Heart right ventricle (tissue), 16 donors: Measurements from ENCODE around the gene SNTB2. TPM values are rescaled to one million over a fixed set of nuclear protein-coding genes. Genes with fewer than 3 reads are reported as not detected.

Source experiments
- ATAC-seq, 8 donors: fragments of 200-7000 bp; cut with Tn5 transposase; one replicate each; pipeline ENCODE4 v1.9.1; 2020; ENCODE audit warnings: mild to moderate bottlenecking in 8 of 8, moderate library complexity in 8 of 8, moderate number of reproducible peaks in 1 of 8
- DNase-seq, 2 donors: peaks; one replicate each; pipeline ENCODE4 v3.0.0-alpha.2; 2020
- H3K27ac ChIP-seq, 10 donors: fragments of 200-600 bp; sonication (generic) in 2 of 10; one replicate each; pipeline versions ENCODE4 v1.5.0 to v1.8.0; 2020 to 2022; ENCODE audit warnings: mild to moderate bottlenecking in 3 of 10
- H3K27me3 ChIP-seq, 7 donors: fragments of 200-600 bp; one replicate each; pipeline ENCODE4 v1.8.0; 2021 to 2022; ENCODE audit warnings: mild to moderate bottlenecking in 2 of 7
- H3K36me3 ChIP-seq, 9 donors: fragments of 200-600 bp; sonication (generic) in 1 of 9; one replicate each; pipeline versions ENCODE4 v1.5.0 to v1.8.0; 2020 to 2022; ENCODE audit warnings: mild to moderate bottlenecking in 2 of 9
- H3K4me1 ChIP-seq, 9 donors: fragments of 200-600 bp; sonication (generic) in 1 of 9; one replicate each; pipeline versions ENCODE4 v1.5.0 to v1.8.0; 2020 to 2022; ENCODE audit warnings: mild to moderate bottlenecking in 4 of 9
- H3K4me3 ChIP-seq, 10 donors: fragments of 200-600 bp; sonication (generic) in 2 of 10; one replicate each; pipeline versions ENCODE4 v1.5.0 to v1.8.0; 2020 to 2022; ENCODE audit warnings: mild to moderate bottlenecking in 7 of 10, moderate library complexity in 2 of 10
- H3K9me3 ChIP-seq, 11 donors: fragments of 200-600 bp in 10 of 11; sonication (generic) in 2 of 11; one replicate each; pipeline versions ENCODE4 v1.5.0 to v1.8.0; 2013 to 2022; ENCODE audit warnings: mild to moderate bottlenecking in 2 of 11, control low read depth in 1 of 11, moderate library complexity in 1 of 11
- WGBS, 2 donors: extraction: QIAGEN DNeasy Blood & Tissue Kit; methylation state at CpG; one replicate each; pipeline ENCODE4 v1.1.7; 2013; ENCODE audit warnings: inconsistent platforms in 1 of 2; 5-methylcytosine and 5-hydroxymethylcytosine counted together
- intact Hi-C, 10 donors: fragments of 100-400 bp; cut with DNase I; formaldehyde crosslinking; loops; one replicate each; pipeline versions ENCODE4 v1.11.1 to v1.14.2; 2022
- polyA plus RNA-seq, 2 donors: library from polyadenylated mRNA; stranded (reverse); fragments of 200-250 nt; gene quantifications; one replicate each; pipeline ENCODE4 v1.2.3, GENCODE V29; 2013
- total RNA-seq, 10 donors: library from RNA; stranded (reverse); fragmentation: NEBNext Ultra II Directional in 3 of 10; extraction: Animal tissue kit (Norgen Biotek cat#: 25700) in 3 of 10; gene quantifications; one replicate each; pipeline versions ENCODE4 v1.2.1 to v1.2.4, GENCODE V29; 2021 to 2023
- TF ChIP-seq, protein P1 (sequence below), 9 donors: fragments of 200-600 bp; sonication (generic) in 2 of 9; IDR thresholded peaks; one replicate each; pipeline versions ENCODE4 v1.5.0 to v1.8.0; 2021 to 2022; ENCODE audit warnings: antibody characterized with exemption in 9 of 9, mild to moderate bottlenecking in 5 of 9, moderate library complexity in 1 of 9
- donor health status: Arrhythmogenic right ventricular cardiomyopathy.
- donor health status: ischemic (EF 13 %, LVEDD 7.1; RV severe dilation, severe dysfunction).
- donor health status: healthy with polysubstance abuse.
- donor health status: DM: no; HTN: yes; CAD: no.
- donor health status: DM: no; HTN: no; CAD: no.
- donor health status: ischemic (EF 25% LVEDD 6.9; RV normal size, moderate dysfunction).
- donor health status: ischemic (EF 25% LVEDD 5.7; RV mildly dilated, moderate dysfunction).
- donor health status: healthy.
- donor health status: DM: yes; HTN: yes; CAD: no.
- donor health status: Ischemic cardiomyopathy.
- donor health status: ischemic (EF 35%, LVEDD 5.7; RV mildly dilated, moderate dysfunction).
- donor health status: nonischemic (EF 11% LVEDD 7.7; RV severe dilation, severe dysfunction).
- donor health status: DM: yes; HTN: yes; CAD: no.
- donor health status: PGD.
- donor health status: ischemic (EF 29% LVEDD 5.4; RV normal size, mild dysfunction).
- donor health status: nonischemic (EF 23%, LVEDD 6.1; RV moderate dilation, normal function).

SNTB2 gene
- total and polyA plus RNA-seq, 12 donors: 3.0 to 15.7 (median 9.1) TPM

- 87 to 90% methylated on average over 7 of the region's 7 CpGs for WGBS, 2 donors
- TF ChIP-seq, protein P1, sequence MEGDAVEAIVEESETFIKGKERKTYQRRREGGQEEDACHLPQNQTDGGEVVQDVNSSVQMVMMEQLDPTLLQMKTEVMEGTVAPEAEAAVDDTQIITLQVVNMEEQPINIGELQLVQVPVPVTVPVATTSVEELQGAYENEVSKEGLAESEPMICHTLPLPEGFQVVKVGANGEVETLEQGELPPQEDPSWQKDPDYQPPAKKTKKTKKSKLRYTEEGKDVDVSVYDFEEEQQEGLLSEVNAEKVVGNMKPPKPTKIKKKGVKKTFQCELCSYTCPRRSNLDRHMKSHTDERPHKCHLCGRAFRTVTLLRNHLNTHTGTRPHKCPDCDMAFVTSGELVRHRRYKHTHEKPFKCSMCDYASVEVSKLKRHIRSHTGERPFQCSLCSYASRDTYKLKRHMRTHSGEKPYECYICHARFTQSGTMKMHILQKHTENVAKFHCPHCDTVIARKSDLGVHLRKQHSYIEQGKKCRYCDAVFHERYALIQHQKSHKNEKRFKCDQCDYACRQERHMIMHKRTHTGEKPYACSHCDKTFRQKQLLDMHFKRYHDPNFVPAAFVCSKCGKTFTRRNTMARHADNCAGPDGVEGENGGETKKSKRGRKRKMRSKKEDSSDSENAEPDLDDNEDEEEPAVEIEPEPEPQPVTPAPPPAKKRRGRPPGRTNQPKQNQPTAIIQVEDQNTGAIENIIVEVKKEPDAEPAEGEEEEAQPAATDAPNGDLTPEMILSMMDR (IDR thresholded peaks at IDR 0.05): no peak
- DNase-seq: no peak
- Histone ChIP-seq H3K4me1 (peaks cover 0 to 23% (median 0%) of the 10 kb centered on the region in 9 donors), H3K27me3 (no peaks in the 10 kb centered on the region), H3K27ac (no peak overlapping the region), H3K4me3 (no peak overlapping the region), H3K9me3 (no peaks in the 10 kb centered on the region), H3K36me3 (peaks cover 0 to 86% (median 31%) of the 10 kb centered on the region in 9 donors)
- no peak for ATAC-seq
- intact Hi-C loops: no loop called here
Measured at GRCh38 chr16:69166946-69167930, 19.7 kb upstream of the SNTB2 start.

DNA sequence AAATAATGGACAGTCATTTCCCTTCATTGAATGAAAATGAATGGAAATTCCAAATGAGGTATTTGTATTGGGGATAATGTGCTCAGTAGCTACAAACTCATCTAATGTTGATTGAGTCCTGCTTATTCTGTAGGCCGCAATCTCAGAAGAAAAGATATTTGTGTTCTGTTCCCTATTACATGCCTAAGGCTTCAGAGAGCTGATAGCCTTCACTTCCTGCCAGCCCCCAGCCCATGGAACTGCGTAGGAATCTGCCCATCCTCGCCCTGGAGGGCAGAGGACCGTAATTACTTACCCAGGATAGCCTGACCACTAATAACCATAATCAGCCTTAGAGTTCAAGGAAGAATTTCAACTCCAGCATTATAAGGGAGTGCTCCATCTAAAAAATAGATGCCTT lies 17.9 kb upstream of the SNTB2 start:
- Histone ChIP-seq H3K27me3 (no peaks in the 10 kb centered on the region), H3K27ac (no peak overlapping the region), H3K36me3 (peaks cover 0 to 68% (median 31%) of the 10 kb centered on the region in 9 donors), H3K4me3 (no peak overlapping the region), H3K9me3 (no peaks in the 10 kb centered on the region), H3K4me1 (peaks cover 0 to 41% (median 15%) of the 10 kb centered on the region in 9 donors)
- no peak for ATAC-seq
- WGBS, 2 donors: 91 to 97% methylated on average over 4 of the region's 4 CpGs
- TF ChIP-seq, protein P1 (IDR thresholded peaks at IDR 0.05): no peak
- intact Hi-C loops: no loop called here
- DNase-seq: no peak

GRCh38 chr16:69169607-69170352 lies 17.2 kb upstream of the SNTB2 start:
- no peak overlapping the region for H3K4me3 ChIP-seq
- H3K9me3 ChIP-seq: no peaks in the 10 kb centered on the region
- peaks cover 0 to 47% (median 20%) of the 10 kb centered on the region in 9 donors for H3K4me1 ChIP-seq
- ATAC-seq (no peak), DNase-seq (no peak)
- H3K36me3 ChIP-seq: peaks cover 0 to 61% (median 31%) of the 10 kb centered on the region in 9 donors
- TF ChIP-seq, protein P1 (IDR thresholded peaks at IDR 0.05): no peak
- WGBS, 2 donors: 91 to 94% methylated on average over 6 of the region's 6 CpGs
- no peak overlapping the region for H3K27ac ChIP-seq
- intact Hi-C loops: no loop called here
- H3K27me3 ChIP-seq: no peaks in the 10 kb centered on the region
